Stomach (tissue), 9 donors: ENCODE results near the gene LMOD1. TPM values are rescaled to one million over a fixed set of nuclear protein-coding genes. Genes with fewer than 3 reads are reported as not detected.

Experiments used
- DNase-seq, 2 donors: peaks; one replicate each; pipeline versions ENCODE4 v3.0.0 to v3.0.0-alpha.2; 2013 to 2019
- H3K27ac ChIP-seq, 5 donors: fragments of 200-600 bp in 4 of 5; sonication (generic) in 4 of 5; one replicate each; pipeline ENCODE4 v1.5.1; 2013 to 2019; ENCODE audit warnings: mild to moderate bottlenecking in 1 of 5, moderate library complexity in 1 of 5
- H3K27me3 ChIP-seq, 3 donors: fragments of 200-600 bp; sonication (generic); one replicate each; pipeline ENCODE4 v1.5.1; 2017 to 2019; ENCODE audit warnings: mixed run types in 1 of 3
- H3K36me3 ChIP-seq, 4 donors: fragments of 200-600 bp; sonication (generic); 1 replicate in 3 of 4; 2 replicates in 1 of 4; pipeline ENCODE4 v1.5.1; 2016 to 2019
- H3K4me1 ChIP-seq, 4 donors: fragments of 200-600 bp; sonication (generic); one replicate each; pipeline ENCODE4 v1.5.1; 2016 to 2019
- H3K4me3 ChIP-seq, 4 donors: fragments of 200-600 bp; sonication (generic) in 3 of 4; one replicate each; pipeline ENCODE4 v1.5.1; 2016 to 2019; ENCODE audit warnings: mild to moderate bottlenecking in 1 of 4
- H3K9me3 ChIP-seq, 4 donors: fragments of 200-600 bp; sonication (generic); one replicate each; pipeline ENCODE4 v1.5.1; 2016 to 2019
- EP300 ChIP-seq: sonication (generic); formaldehyde crosslinking; IDR thresholded peaks from one replicate; pipeline ENCODE4 v1.6.1; 2017; ENCODE audit warnings: antibody characterized with exemption
- POLR2A ChIP-seq, 4 donors: fragments of 450-650 bp; IDR thresholded peaks; one replicate each; pipeline ENCODE4 v1.6.1; 2016; ENCODE audit warnings: antibody characterized with exemption in 4 of 4, control low read depth in 2 of 4, mild to moderate bottlenecking in 1 of 4, moderate library complexity in 1 of 4
- POLR2AphosphoS5 ChIP-seq, 3 donors: sonication (generic); formaldehyde crosslinking; IDR thresholded peaks; one replicate each; pipeline ENCODE4 v1.6.1; 2016; ENCODE audit warnings: antibody characterized with exemption in 3 of 3
- WGBS, 5 donors: extraction: QIAGEN DNeasy Blood & Tissue Kit in 3 of 5; methylation state at CpG; one replicate each; pipeline versions ENCODE4 v1.1.5 to v1.1.7; 2013 to 2018; 5-methylcytosine and 5-hydroxymethylcytosine counted together
- intact Hi-C: fragments of 100-400 bp; cut with DNase I; formaldehyde crosslinking; loops from one replicate; pipeline ENCODE4 v1.15.1; 2023; ENCODE audit warnings: low total_unique reads
- polyA plus RNA-seq, 3 donors: library from polyadenylated mRNA; stranded (reverse); fragments of 200-250 nt; gene quantifications; one replicate each; pipeline ENCODE4 v1.2.3, GENCODE V29; 2013
- total RNA-seq, 5 donors: library from RNA; depleted of rRNA; stranded (reverse); fragments of >200 nt; gene quantifications; one replicate each; pipeline versions ENCODE4 v1.1.0 to v1.2.3, GENCODE V29; 2014 to 2016
- TF ChIP-seq, protein P1 (sequence below), 7 experiments: fragments of 450-650 bp in 4 of 7; fragments of 200-600 bp in 3 of 7; sonication (generic) in 3 of 7; IDR thresholded peaks; one replicate each; pipeline ENCODE4 v1.5.1; 2016 to 2019; ENCODE audit warnings: antibody characterized with exemption in 7 of 7, control low read depth in 2 of 7, mild to moderate bottlenecking in 1 of 7
- donor health status: healthy with polysubstance abuse.
- donor health status: Bipolar disorder and iron deficiency.
- donor health status: healthy.

LMOD1 gene
- total and polyA plus RNA-seq, 8 donors, result 19.6 to 420 (median 91.7) TPM

DNA sequence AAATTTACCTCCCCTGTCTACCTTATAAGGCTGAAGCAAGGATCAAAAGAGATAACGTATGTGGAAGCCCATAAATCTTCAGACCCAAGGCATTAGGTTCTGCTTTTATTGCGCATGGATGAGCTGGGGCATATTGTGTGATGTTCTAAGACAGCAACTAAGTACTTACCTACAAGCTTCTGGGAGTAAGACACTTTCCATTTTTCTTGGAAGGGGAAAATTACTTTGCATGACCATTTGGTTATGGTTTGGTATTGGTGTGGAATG lies 21.1 kb downstream of the LMOD1 start:
- Histone ChIP-seq H3K27ac (peak overlapping the region in 4 of 5 donors; percentile 38 to 73 (median 54)), H3K27me3 (no peaks in the 10 kb centered on the region), H3K4me1 (peaks cover 0 to 34% (median 12%) of the 10 kb centered on the region in 4 donors), H3K4me3 (no peak overlapping the region), H3K9me3 (no peaks in the 10 kb centered on the region), H3K36me3 (peaks cover 0 to 18% (median 8%) of the 10 kb centered on the region in 4 donors)
- TF ChIP-seq POLR2AphosphoS5 (IDR thresholded peaks at IDR 0.05), result no peak
- no peak for TF ChIP-seq EP300
- TF ChIP-seq, protein P1, sequence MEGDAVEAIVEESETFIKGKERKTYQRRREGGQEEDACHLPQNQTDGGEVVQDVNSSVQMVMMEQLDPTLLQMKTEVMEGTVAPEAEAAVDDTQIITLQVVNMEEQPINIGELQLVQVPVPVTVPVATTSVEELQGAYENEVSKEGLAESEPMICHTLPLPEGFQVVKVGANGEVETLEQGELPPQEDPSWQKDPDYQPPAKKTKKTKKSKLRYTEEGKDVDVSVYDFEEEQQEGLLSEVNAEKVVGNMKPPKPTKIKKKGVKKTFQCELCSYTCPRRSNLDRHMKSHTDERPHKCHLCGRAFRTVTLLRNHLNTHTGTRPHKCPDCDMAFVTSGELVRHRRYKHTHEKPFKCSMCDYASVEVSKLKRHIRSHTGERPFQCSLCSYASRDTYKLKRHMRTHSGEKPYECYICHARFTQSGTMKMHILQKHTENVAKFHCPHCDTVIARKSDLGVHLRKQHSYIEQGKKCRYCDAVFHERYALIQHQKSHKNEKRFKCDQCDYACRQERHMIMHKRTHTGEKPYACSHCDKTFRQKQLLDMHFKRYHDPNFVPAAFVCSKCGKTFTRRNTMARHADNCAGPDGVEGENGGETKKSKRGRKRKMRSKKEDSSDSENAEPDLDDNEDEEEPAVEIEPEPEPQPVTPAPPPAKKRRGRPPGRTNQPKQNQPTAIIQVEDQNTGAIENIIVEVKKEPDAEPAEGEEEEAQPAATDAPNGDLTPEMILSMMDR (IDR thresholded peaks at IDR 0.05), result no peak
- no peak for TF ChIP-seq POLR2A (IDR thresholded peaks at IDR 0.05)
- 73 to 86% (median 81%) methylated on average over 2 of the region's 2 CpGs for WGBS, 5 donors
- DNase-seq, result no peak
- intact Hi-C loops, result no loop called here

DNA sequence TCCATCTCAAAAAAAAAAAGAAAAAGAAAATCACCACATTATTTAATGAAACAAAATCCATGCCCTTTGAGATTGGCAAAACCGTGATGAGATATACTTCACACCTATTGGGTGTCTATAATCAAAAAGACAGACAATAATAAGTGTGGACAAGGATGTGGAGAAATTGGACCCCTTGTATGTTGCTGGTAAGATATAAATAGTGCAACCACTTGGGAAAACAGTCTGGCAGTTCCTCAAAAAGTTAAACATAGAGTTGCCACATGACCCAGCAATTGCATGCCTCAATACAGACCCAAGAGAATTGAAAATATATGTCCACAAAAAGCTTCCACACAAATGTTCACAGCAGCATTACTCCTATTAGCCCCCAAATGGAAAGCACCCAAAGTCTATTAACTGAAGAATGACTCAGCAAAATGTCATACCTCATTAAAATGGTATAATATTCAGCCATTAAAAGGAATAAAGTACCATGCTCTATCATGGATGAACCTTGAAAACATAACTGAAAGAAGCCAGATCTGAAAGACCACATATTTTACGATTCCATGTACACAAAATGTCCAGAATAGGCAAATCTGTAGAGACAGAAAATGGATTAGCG lies 24.3 kb downstream of the LMOD1 start:
- peak overlapping the region in 4 of 5 donors; percentile 20 to 90 (median 27) for H3K27ac ChIP-seq

DNA sequence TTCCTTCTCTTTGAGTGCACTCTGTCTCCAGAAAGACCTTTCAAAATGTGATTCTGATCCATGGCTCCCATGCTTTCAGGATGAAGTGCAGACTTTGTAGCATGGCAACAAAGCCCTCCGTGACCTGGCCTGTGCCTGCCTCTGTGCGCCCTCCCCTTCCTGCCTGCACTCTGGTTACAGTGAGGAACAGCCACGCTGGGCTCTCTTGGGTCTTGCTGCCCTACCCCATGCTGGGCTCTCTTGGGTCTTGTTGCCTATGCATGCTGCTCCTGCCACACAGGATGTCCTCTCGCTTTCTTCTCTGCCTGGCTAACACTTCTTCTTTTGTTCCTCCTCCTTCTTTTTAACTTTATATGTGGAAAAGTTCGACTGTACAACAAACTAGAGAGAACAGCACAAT lies 28.0 kb downstream of the LMOD1 start:
- TF ChIP-seq, protein P1 (IDR thresholded peaks at IDR 0.05), result no peak
- TF ChIP-seq POLR2AphosphoS5 (IDR thresholded peaks at IDR 0.05) (no peak), POLR2A (IDR thresholded peaks at IDR 0.05) (no peak), EP300 (no peak)
- 69 to 84% (median 77%) methylated on average over 5 of the region's 5 CpGs for WGBS, 5 donors
- Histone ChIP-seq H3K36me3 (peaks cover 0 to 11% (median 2%) of the 10 kb centered on the region in 4 donors), H3K9me3 (no peaks in the 10 kb centered on the region), H3K27me3 (no peaks in the 10 kb centered on the region), H3K4me1 (peaks cover 10 to 79% (median 50%) of the 10 kb centered on the region in 4 donors), H3K4me3 (no peak overlapping the region), H3K27ac (peak overlapping the region; percentile 41 to 90 (median 86))
- no peak for DNase-seq
- intact Hi-C loops, result no loop called here

More for the DNA sequence above, 24.3 kb downstream of the LMOD1 start:
- intact Hi-C loops, result no loop called here
- no peaks in the 10 kb centered on the region for H3K27me3 ChIP-seq
- H3K36me3 ChIP-seq, result peaks cover 0 to 11% (median 2%) of the 10 kb centered on the region in 4 donors
- H3K4me1 ChIP-seq, result peaks cover 0 to 60% (median 35%) of the 10 kb centered on the region in 4 donors
- no peak for DNase-seq
- no peak for TF ChIP-seq POLR2A (IDR thresholded peaks at IDR 0.05)
- TF ChIP-seq, protein P1 (IDR thresholded peaks at IDR 0.05), result no peak
- TF ChIP-seq POLR2AphosphoS5 (IDR thresholded peaks at IDR 0.05), result no peak
- no peak for TF ChIP-seq EP300
- H3K9me3 ChIP-seq, result no peaks in the 10 kb centered on the region
- WGBS, 5 donors, result 85 to 94% (median 90%) methylated on average over 3 of the region's 3 CpGs
- no peak overlapping the region for H3K4me3 ChIP-seq

DNA sequence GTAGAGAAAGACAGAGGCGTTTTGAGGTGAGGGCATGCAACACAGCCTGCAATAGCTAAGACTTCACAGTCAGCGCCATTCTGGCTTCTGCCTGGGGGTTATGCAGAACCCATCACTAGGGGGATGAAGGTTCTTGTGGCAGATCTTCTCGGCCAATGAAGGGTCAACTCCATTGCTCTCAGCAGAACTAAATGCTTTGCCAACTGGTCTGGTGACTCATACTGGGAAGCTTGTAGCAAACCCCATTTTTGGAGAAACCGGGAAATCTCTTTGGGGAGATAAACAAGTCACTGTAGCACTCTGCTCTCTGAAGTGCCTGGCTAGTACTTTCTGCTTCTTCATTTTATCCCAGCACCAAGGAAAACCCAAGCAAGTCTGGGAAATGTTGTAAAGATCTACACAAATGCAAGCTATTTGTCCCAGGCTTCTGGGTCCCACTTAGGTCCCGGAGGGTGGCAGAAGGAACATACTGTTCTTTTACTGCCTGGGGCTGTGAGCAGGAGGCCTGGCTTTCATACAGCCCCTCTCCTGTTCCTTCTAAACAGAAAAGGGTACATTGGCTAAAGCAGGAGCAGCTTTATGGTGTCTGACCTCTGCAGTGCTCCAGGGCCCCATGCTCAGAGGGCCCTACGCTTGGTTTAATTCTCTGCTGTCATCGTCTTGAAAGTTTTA lies 28.9 kb downstream of the LMOD1 start:
- H3K9me3 ChIP-seq, result no peaks in the 10 kb centered on the region
- H3K4me1 ChIP-seq, result peaks cover 10 to 87% (median 53%) of the 10 kb centered on the region in 4 donors
- intact Hi-C loops, result no loop called here
- 46 to 75% (median 69%) methylated on average over 7 of the region's 7 CpGs for WGBS, 5 donors
- H3K27me3 ChIP-seq, result no peaks in the 10 kb centered on the region
- H3K4me3 ChIP-seq, result peak overlapping the region in 2 of 4 donors; percentile 5 to 14
- TF ChIP-seq EP300 (peak; percentile 84), POLR2A (IDR thresholded peaks at IDR 0.05) (no peak), POLR2AphosphoS5 (IDR thresholded peaks at IDR 0.05) (peak in 2 of 3 donors; percentile 61 to 66)
- H3K27ac ChIP-seq, result peak overlapping the region; percentile 41 to 90 (median 86)
- peaks cover 0 to 11% (median 2%) of the 10 kb centered on the region in 4 donors for H3K36me3 ChIP-seq
- DNase-seq, result no peak
